ENCODE measurements around the gene DDX17.

The DDX17 gene

DNA sequence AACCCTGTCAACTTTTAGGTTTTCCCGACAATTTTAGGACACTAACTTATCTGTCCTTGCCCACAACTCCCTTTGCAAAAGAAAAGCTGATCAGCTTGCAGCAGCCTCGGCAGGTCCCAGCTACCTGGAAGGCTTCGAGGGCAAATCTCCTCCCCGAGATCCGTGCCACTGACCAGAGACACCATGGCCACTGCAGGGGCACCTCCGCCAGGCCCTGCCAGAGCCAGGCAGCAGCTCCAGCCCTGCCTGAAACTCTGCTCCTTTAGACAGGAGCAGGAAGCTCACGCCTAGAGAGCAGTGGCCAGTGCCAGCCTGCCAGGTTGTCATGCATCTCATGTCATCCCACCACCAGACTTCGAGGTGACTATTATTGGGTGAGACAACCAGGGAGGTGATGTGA, 72.2 kb downstream of the DDX17 start:
- H2AFZ ChIP-seq (ENCODE audit: low read length, unreplicated experiment), result no peak overlapping the region
- no peaks in the 10 kb centered on the region for H3K27me3 ChIP-seq (ENCODE audit: insufficient read depth, low read length)
- no peak overlapping the region for H3K27ac ChIP-seq (ENCODE audit: low read depth, low read length)
- H3K4me1 ChIP-seq (ENCODE audit: control insufficient read depth, insufficient read depth, low read length, unreplicated experiment), result no peaks in the 10 kb centered on the region
- no peak overlapping the region for H3K4me3 ChIP-seq (ENCODE audit: low read depth, low read length)
- H3K79me2 ChIP-seq (ENCODE audit: control insufficient read depth, insufficient read depth, low read length, unreplicated experiment), result no peaks in the 10 kb centered on the region
- H3K36me3 ChIP-seq (ENCODE audit: insufficient read depth, low read length), result no peaks in the 10 kb centered on the region
